Activated naive CD8-positive, alpha-beta T cell treated with anti-CD3 and anti-CD28 coated beads for 36 hours (primary cell): ENCODE measurements around the gene OR6B1. TPM values are rescaled to one million over a fixed set of nuclear protein-coding genes. Genes with fewer than 3 reads are reported as not detected.
"Not testable (repeated sequence)": the region's sequence is repeated elsewhere in the genome, so short reads cannot be mapped to it uniquely, and the experiment has no call there.

Experiments used
- DNase-seq: peaks from one replicate; pipeline ENCODE4 v3.0.0; 2021
- H3K27ac Mint-ChIP-seq: one replicate; pipeline ENCODE4 v1.8.0; 2022; ENCODE audit warnings: mild to moderate bottlenecking, moderate library complexity, mixed read lengths
- H3K27me3 Mint-ChIP-seq: one replicate; pipeline ENCODE4 v1.8.0; 2022; ENCODE audit warnings: mild to moderate bottlenecking, mixed read lengths
- H3K36me3 Mint-ChIP-seq: one replicate; pipeline ENCODE4 v1.8.0; 2021; ENCODE audit warnings: mild to moderate bottlenecking, mixed read lengths
- H3K4me1 Mint-ChIP-seq: one replicate; pipeline ENCODE4 v1.8.0; 2021; ENCODE audit warnings: mixed read lengths
- H3K4me3 Mint-ChIP-seq: one replicate; pipeline ENCODE4 v1.8.0; 2022; ENCODE audit warnings: mild to moderate bottlenecking, moderate library complexity, mixed read lengths
- H3K9me3 Mint-ChIP-seq: one replicate; pipeline ENCODE4 v1.8.0; 2022; ENCODE audit warnings: mixed read lengths
- total RNA-seq, 2 experiments: library from RNA; stranded (reverse); gene quantifications; one replicate each; pipeline ENCODE4 v1.2.3, GENCODE V29; 2021

Gene OR6B1
- total RNA-seq, 2 experiments from 2014 or later, result not detected

DNA sequence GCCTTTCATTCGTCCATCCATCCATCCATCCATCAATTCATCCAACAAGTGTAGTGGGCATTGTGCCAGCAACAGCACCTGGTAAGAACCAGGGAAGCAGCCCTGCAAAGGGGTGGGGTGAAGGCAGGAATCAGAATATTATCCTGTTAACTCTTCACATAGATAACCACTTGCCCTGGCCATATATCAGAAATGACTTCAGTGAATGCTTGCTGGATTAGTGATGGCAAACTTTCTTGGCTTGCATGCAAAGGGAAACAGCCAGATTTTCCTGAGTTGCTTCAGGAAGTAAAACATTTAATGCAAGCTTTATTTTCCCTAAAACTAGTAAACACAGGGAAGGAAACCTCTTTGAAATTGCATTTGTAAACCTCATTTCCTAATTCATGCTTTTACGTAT, 49.4 kb downstream of the OR6B1 start:
- H3K27ac Mint-ChIP-seq, result no peak overlapping the region
- no peaks in the 10 kb centered on the region for H3K4me1 Mint-ChIP-seq
- peaks cover 12% of the 10 kb centered on the region for H3K27me3 Mint-ChIP-seq
- H3K4me3 Mint-ChIP-seq, result no peak overlapping the region
- H3K36me3 Mint-ChIP-seq, result no peaks in the 10 kb centered on the region
- DNase-seq, result no peak
- H3K9me3 Mint-ChIP-seq, result no peaks in the 10 kb centered on the region

DNA sequence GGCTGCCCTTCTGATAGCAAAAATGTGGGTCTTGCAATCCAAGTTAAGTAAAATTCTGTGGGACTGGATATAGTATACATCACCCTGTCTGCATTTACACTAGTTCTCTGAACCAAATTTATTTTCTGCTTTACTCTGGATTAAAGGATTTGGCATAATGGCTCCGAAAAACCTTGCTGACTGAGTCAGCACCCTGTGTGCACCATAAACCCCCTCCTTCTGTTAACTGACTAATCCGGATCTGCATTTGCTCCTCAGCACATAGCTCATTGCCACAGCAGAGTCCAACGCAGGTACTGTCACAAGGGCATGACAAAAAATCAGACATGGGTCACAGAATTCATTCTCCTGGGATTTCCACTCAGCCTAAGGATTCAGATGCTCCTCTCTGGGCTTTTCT, 50.0 kb downstream of the OR6B1 start:
- no peak for DNase-seq
- Mint-ChIP-seq H3K9me3 (no peaks in the 10 kb centered on the region), H3K4me1 (no peaks in the 10 kb centered on the region), H3K27me3 (peaks cover 12% of the 10 kb centered on the region), H3K36me3 (no peaks in the 10 kb centered on the region), H3K27ac (no peak overlapping the region), H3K4me3 (no peak overlapping the region)

DNA sequence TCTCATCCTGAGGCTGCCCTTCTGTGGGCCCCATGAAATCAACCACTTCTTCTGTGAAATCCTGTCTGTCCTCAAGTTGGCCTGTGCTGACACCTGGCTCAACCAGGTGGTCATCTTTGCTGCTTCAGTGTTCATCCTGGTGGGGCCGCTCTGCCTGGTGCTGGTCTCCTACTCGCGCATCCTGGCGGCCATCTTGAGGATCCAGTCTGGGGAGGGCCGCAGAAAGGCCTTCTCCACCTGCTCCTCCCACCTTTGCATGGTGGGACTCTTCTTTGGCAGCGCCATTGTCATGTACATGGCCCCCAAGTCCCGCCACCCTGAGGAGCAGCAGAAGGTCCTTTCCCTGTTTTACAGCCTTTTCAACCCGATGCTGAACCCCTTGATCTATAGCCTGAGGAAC, 50.8 kb downstream of the OR6B1 start:
- H3K36me3 Mint-ChIP-seq, H3K27ac Mint-ChIP-seq, H3K4me3 Mint-ChIP-seq, H3K4me1 Mint-ChIP-seq, H3K9me3 Mint-ChIP-seq, DNase-seq: not testable (repeated sequence)
- peaks cover 16% of the 10 kb centered on the region for H3K27me3 Mint-ChIP-seq

DNA sequence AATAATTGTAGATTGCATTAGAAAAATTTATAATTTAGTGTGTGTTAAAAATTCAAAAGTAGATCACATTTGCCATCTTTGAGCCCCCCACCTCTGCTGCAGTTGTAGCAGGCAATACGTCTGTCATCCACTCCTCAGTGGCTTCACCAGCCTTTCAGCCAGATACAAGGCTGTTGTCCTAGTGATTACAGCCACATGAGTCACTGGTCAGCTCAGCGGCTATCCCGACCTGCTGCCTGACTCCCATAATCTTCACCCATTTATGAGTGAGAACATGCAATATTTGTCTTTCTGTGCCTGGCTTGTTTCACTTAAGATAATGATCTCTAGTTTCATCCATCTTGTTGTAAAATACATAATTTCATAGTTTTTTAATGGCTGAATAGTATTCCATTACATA, 57.8 kb downstream of the OR6B1 start:
- Mint-ChIP-seq H3K27me3 (peaks cover 29% of the 10 kb centered on the region), H3K4me3 (no peak overlapping the region), H3K9me3 (peaks cover 8% of the 10 kb centered on the region), H3K36me3 (no peaks in the 10 kb centered on the region), H3K4me1 (no peaks in the 10 kb centered on the region), H3K27ac (no peak overlapping the region)
- DNase-seq, result no peak

Other genes with a start within 250 kb of the OR6B1 start
- under 1 TPM in 1 of 2 experiments, not detected in 1; 0.52 TPM for gene CTAGE6, start 242.6 kb upstream of the OR6B1 start, total RNA-seq
- gene TCAF1, start 98.1 kb upstream of the OR6B1 start, total RNA-seq, result 1 to 10 TPM; 8.6 to 9.0 TPM
- not detected for gene OR2F2, start 65.1 kb upstream of the OR6B1 start, total RNA-seq
- gene OR2F1, start 45.5 kb upstream of the OR6B1 start, total RNA-seq, result not detected
- gene OR2A5, start 48.6 kb downstream of the OR6B1 start, total RNA-seq, result not detected
- gene OR2A25, start 69.5 kb downstream of the OR6B1 start, total RNA-seq, result not detected
- not detected for gene OR2A12, start 86.0 kb downstream of the OR6B1 start, total RNA-seq
- gene OR2A2, start 109.3 kb downstream of the OR6B1 start, total RNA-seq, result not detected
- not detected for gene OR2A14, start 122.9 kb downstream of the OR6B1 start, total RNA-seq
- 1 to 10 TPM in 1 of 2 experiments, under 1 TPM in 1; 0.90 to 1.8 TPM for gene CTAGE4, start 183.1 kb downstream of the OR6B1 start, total RNA-seq
- gene ARHGEF35, start 195.5 kb downstream of the OR6B1 start, total RNA-seq, result 1 to 10 TPM; 6.7 to 6.8 TPM
- not detected for gene OR2A42, start 239.3 kb downstream of the OR6B1 start, total RNA-seq